Mucosa of rectum (tissue), 2 donors: Measurements from ENCODE around the gene PARP12.
"Not testable (repeated sequence)": the region's sequence is repeated elsewhere in the genome, so short reads cannot be mapped to it uniquely, and the experiment has no call there.

Source experiments
- H3K27ac ChIP-seq, 2 donors: one replicate each; pipeline ENCODE4 v1.7.0; 2013; ENCODE audit warnings: inconsistent platforms in 2 of 2, low read depth in 2 of 2, low read length in 2 of 2
- H3K27me3 ChIP-seq, 2 donors: one replicate each; pipeline ENCODE4 v1.7.0; 2013; ENCODE audit warnings: low read length in 2 of 2; ENCODE audit not compliant: control insufficient read depth in 2 of 2, insufficient read depth in 2 of 2
- H3K36me3 ChIP-seq, 2 donors: one replicate each; pipeline ENCODE4 v1.7.0; 2013; ENCODE audit warnings: low read length in 2 of 2; ENCODE audit not compliant: control insufficient read depth in 2 of 2, insufficient read depth in 2 of 2
- H3K4me1 ChIP-seq, 2 donors: one replicate each; pipeline ENCODE4 v1.7.0; 2013; ENCODE audit warnings: low read length in 2 of 2, mild to moderate bottlenecking in 1 of 2; ENCODE audit not compliant: control insufficient read depth in 2 of 2, insufficient read depth in 2 of 2
- H3K4me3 ChIP-seq, 2 donors: one replicate each; pipeline ENCODE4 v1.7.0; 2013; ENCODE audit warnings: low read length in 2 of 2
- H3K9ac ChIP-seq, 2 donors: one replicate each; pipeline ENCODE4 v1.7.0; 2013; ENCODE audit warnings: low read length in 2 of 2, low read depth in 1 of 2, mild to moderate bottlenecking in 1 of 2
- H3K9me3 ChIP-seq, 2 donors: one replicate each; pipeline ENCODE4 v1.7.0; 2013; ENCODE audit warnings: low read length in 2 of 2; ENCODE audit not compliant: control insufficient read depth in 2 of 2
- donor health status: healthy.
- donor health status: Normal muscosa, but diverticular disease.

The PARP12 gene

GRCh38 chr7:140062528-140063299 lies at the start of gene PARP12:
Gene PARP12, minus strand, starts transcription at chr7:140062951. Its CDS starts 104 bp downstream, at chr7:140062847.
- Histone ChIP-seq H3K27ac (peak within 1 kb of the TSS; percentile 90 to 92), H3K27me3 (no peaks in the 10 kb centered on the region), H3K4me1 (peaks cover 27 to 35% of the 10 kb centered on the region in 2 donors), H3K36me3 (peaks cover 0 to 2% of the 10 kb centered on the region in 2 donors), H3K9me3 (peaks cover 2 to 6% of the 10 kb centered on the region in 2 donors), H3K4me3 (peak within 1 kb of the TSS; percentile 67 to 85), H3K9ac (peak within 1 kb of the TSS; percentile 88)

DNA sequence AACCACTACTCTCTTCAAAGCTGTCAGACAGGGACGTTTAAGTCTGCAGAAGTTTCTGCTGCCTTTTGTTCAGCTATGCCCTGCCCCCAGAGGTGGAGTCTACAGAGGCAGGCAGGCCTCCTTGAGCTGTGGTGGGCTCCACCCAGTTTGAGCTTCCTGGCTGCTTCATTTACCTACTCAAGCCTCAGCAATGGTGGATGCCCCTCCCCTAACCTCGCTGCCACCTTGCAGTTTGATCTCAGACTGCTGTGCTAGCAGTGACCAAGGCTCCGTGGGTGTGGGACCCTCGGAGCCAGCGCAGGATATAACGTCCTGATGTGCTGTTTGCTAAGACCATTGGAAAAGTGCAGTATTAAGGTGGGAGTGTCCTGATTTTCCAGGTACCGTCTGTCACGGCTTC lies 46.0 kb upstream of the PARP12 start:
- H3K9me3 ChIP-seq, H3K4me1 ChIP-seq, H3K27ac ChIP-seq, H3K4me3 ChIP-seq, H3K27me3 ChIP-seq, H3K9ac ChIP-seq: not testable (repeated sequence)
- peaks cover 36% of the 10 kb centered on the region in 2 donors for H3K36me3 ChIP-seq

DNA sequence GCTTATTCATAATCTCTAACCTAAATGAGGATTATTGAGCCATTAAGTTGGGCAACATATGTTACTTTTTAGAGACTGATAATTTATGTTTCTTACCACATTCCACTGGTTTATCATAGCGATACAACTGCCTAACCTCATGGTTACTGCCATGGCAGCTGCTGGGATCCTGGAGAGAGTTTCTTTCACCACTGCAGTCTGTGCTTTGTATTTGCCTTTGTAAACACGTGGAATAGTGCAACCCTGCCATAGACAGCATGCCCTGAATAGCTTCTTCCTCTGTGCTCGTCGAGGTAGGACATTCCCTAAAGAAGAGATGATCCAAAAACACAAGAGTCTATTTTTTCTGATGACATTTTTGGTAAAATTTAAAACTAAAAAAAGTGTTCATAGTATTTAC lies 33.7 kb upstream of the PARP12 start:
- Histone ChIP-seq H3K4me1 (peaks cover 0 to 2% of the 10 kb centered on the region in 2 donors), H3K27ac (no peak overlapping the region), H3K27me3 (no peaks in the 10 kb centered on the region), H3K4me3 (no peak overlapping the region), H3K9me3 (no peaks in the 10 kb centered on the region), H3K9ac (no peak overlapping the region), H3K36me3 (peaks cover 75 to 77% of the 10 kb centered on the region in 2 donors)

GRCh38 chr7:140093375-140093774 lies 30.6 kb upstream of the PARP12 start:
- no peak overlapping the region for H3K9ac ChIP-seq
- H3K36me3 ChIP-seq = peaks cover 64 to 65% of the 10 kb centered on the region in 2 donors
- no peaks in the 10 kb centered on the region for H3K9me3 ChIP-seq
- no peaks in the 10 kb centered on the region for H3K27me3 ChIP-seq
- H3K4me3 ChIP-seq = no peak overlapping the region
- H3K4me1 ChIP-seq = peaks cover 0 to 2% of the 10 kb centered on the region in 2 donors
- no peak overlapping the region for H3K27ac ChIP-seq

DNA sequence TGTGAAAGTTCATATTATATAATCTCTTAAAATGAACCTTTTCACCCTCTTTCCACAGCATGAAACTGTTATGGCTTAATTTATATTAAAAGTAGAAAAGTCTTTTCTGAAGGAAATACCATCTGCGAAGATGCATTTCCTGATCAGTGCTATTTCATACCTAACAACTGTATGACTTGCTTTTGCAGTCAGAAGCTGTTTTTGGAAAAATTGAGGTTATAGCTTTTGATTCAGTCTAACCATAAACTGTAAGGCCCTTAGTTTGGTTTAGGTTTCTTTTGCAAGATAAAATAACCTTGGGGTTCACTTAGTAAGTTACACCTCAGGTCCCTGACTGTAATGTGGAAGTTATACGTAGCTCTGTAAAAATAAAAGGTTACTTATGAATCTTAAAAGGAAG lies 22.7 kb upstream of the PARP12 start:
- H3K4me3 ChIP-seq = no peak overlapping the region
- no peaks in the 10 kb centered on the region for H3K9me3 ChIP-seq
- no peaks in the 10 kb centered on the region for H3K27me3 ChIP-seq
- H3K9ac ChIP-seq = no peak overlapping the region
- H3K36me3 ChIP-seq = peaks cover 6 to 14% of the 10 kb centered on the region in 2 donors
- no peak overlapping the region for H3K27ac ChIP-seq
- H3K4me1 ChIP-seq = peaks cover 0 to 2% of the 10 kb centered on the region in 2 donors

- H3K4me3 ChIP-seq = no peak overlapping the region
- H3K27ac ChIP-seq = no peak overlapping the region
- no peaks in the 10 kb centered on the region for H3K27me3 ChIP-seq
- no peak overlapping the region for H3K9ac ChIP-seq
- H3K36me3 ChIP-seq = peaks cover 6 to 12% of the 10 kb centered on the region in 2 donors
- H3K9me3 ChIP-seq = no peaks in the 10 kb centered on the region
- peaks cover 0 to 2% of the 10 kb centered on the region in 2 donors for H3K4me1 ChIP-seq
These were observed 22.2 kb upstream of the PARP12 start for GRCh38 chr7:140084972-140085371.

DNA sequence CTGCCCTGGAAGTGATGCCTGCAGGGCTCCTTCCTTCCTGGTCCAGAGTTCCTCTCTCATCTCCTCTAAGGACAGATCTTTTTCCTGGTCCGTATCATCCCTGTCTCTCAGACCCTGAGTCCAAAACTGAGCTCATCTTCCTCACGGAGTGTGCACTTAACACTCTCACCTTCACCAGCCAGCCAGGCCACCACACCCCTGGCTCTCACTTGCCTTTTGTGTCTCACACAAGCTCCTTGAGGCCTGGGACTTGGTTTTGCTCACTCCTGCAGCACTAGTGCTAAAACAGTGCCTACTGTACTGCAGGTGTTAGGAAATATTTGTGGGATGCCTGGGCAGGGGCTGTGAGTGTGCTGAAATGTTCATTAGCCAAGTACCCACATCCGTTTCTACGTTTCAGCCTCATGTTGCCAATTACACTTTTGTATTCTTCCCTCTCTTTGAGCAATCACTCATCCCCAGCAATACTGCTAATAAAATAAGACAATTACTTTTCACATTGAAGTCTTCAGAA lies 21.4 kb upstream of the PARP12 start:
- Histone ChIP-seq H3K4me3 (no peak overlapping the region), H3K27ac (no peak overlapping the region), H3K9me3 (no peaks in the 10 kb centered on the region)

GRCh38 chr7:140082770-140083169 lies 20.0 kb upstream of the PARP12 start:
- Histone ChIP-seq H3K27ac (no peak overlapping the region), H3K27me3 (peaks cover 0 to 2% of the 10 kb centered on the region in 2 donors), H3K9ac (no peak overlapping the region), H3K36me3 (peaks cover 0 to 4% of the 10 kb centered on the region in 2 donors), H3K4me1 (peaks cover 0 to 2% of the 10 kb centered on the region in 2 donors), H3K9me3 (no peaks in the 10 kb centered on the region), H3K4me3 (no peak overlapping the region)

More for the DNA sequence above, 21.4 kb upstream of the PARP12 start:
- Histone ChIP-seq H3K36me3 (peaks cover 6 to 12% of the 10 kb centered on the region in 2 donors), H3K4me1 (peaks cover 0 to 2% of the 10 kb centered on the region in 2 donors), H3K9ac (no peak overlapping the region), H3K27me3 (no peaks in the 10 kb centered on the region)

DNA sequence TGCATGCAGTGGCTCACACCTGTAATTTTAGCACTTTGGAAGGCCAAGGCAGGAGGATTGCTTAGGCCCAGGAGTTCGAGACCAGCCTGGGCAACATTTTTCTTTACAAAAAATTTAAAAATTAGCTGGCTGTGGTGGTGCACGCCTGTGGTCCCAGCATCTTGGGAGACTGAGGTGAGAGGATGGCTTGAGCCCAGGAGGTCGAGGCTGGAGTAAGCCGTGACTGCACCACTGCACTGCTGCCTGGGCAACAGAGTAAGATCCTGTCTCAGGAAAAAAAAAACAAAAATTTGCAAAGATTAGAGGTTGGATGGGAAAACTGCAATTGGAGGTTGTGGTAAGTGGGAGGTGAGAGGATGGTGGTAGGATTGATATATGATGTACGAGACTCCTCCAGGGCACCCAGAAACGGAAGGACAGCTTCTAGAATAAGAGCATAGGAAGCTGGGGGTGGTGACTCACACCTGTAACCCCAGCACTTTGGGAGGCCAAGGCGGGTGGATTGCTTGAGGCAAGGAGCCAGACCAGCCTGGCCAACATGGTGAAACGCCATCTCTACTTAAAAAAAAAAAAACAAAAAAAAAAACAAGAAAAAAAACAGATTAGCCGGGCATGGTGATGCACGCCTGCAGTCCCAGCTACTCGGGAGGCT lies 19.1 kb upstream of the PARP12 start:
- H3K27me3 ChIP-seq = peaks cover 0 to 2% of the 10 kb centered on the region in 2 donors
- peaks cover 0 to 2% of the 10 kb centered on the region in 2 donors for H3K4me1 ChIP-seq
- H3K9me3 ChIP-seq = no peaks in the 10 kb centered on the region
- H3K9ac ChIP-seq = no peak overlapping the region
- no peak overlapping the region for H3K4me3 ChIP-seq
- no peak overlapping the region for H3K27ac ChIP-seq
- peaks cover 0 to 3% of the 10 kb centered on the region in 2 donors for H3K36me3 ChIP-seq

GRCh38 chr7:140080919-140081318 lies 18.2 kb upstream of the PARP12 start:
- Histone ChIP-seq H3K9me3 (no peaks in the 10 kb centered on the region), H3K27me3 (peaks cover 0 to 2% of the 10 kb centered on the region in 2 donors), H3K27ac (no peak overlapping the region), H3K4me1 (peaks cover 0 to 2% of the 10 kb centered on the region in 2 donors), H3K9ac (no peak overlapping the region), H3K4me3 (no peak overlapping the region), H3K36me3 (peaks cover 0 to 3% of the 10 kb centered on the region in 2 donors)
